ENCODE data around the gene PGA4. TPM values are rescaled to one million over a fixed set of nuclear protein-coding genes. Genes with fewer than 3 reads are reported as not detected.

The PGA4 gene
- total RNA-seq, 1 donor from 2014 or later, result 0.47 TPM

DNA sequence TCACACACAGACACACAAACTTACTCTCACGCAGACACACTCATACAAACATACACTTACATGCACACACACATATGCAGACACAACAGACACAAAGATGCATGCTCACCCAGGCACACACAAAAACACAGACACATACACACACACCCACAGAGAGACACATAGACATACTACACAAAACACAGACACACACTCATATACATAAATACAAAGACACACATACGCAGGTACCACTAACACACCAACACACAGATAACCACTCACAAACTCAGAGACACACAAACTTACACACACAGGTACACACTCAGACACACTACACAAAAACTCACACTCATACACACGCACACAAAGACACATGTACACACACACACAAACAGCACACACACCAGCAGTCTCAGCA lies 50.6 kb downstream of the PGA4 start:
- intact Hi-C loops (cut with micrococcal nuclease), result no loop called here
- DNase-seq (no peak), ATAC-seq (no peak)

DNA sequence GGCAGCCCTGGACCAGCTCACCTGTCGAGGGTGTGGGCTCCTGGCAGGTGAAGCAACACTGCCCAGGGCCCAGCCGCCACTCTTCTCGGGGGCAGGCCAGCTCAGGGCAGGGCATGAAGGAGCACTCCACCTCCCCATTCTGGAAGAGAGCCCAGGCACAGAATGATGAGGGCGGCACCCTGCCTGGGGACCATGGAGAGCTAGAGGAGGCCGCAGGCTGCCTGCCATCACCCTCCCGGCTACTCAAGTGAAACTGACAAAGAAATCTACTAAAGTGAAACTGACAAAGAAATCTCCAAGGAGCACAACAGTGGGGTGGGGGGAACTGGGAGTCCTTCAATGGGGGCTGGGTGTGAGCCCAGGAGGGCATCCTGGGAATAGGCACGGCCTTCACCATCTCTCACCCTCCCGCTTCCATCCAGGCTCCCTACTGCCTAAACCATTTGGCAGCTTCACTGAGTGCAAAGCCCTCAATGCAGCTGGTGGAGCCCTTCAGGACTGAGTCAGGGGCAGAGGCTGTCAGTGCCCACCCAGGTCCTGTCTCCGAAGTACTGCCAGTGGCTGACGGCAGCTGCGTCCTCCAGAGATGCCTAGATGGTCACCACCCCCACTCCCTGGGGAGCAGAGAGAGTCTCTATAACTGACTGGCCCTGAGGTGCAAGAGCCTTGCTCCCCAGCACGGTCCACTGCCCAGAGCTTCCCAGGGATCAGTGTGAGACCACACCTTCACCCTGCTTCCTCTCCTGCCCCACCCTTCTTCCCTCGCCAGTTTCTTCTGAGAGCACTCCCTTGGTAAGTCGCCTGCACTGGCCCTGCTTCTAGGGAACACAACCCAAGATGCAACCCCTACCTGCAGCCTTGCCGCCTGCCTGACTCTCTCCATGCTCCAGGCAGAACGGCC lies 51.3 kb downstream of the PGA4 start:
- ATAC-seq (peak; percentile 20), DNase-seq (no peak)
- intact Hi-C loops (cut with micrococcal nuclease), result no loop called here

DNA sequence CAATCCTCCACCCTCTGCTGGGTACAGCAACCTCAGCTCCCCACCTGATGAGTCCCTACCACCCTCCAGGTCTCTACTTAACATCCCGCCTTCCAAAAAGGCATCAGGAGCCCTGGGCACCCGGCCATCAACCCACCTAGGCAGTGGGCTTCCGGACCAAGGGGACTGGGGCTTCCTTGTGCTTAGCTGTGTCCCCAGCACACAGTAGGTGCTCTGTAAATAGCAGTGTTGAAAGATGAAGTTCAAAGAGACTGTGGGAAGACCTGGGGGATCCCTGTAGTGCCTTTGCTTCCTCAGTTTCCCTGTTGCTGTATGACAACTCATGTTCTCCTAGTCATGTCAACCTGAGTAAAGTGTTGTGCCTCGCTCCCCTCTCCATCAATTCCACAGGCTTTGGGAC lies 51.9 kb downstream of the PGA4 start:
- ATAC-seq (no peak), DNase-seq (no peak)
- intact Hi-C loops (cut with micrococcal nuclease), result no loop called here

DNA sequence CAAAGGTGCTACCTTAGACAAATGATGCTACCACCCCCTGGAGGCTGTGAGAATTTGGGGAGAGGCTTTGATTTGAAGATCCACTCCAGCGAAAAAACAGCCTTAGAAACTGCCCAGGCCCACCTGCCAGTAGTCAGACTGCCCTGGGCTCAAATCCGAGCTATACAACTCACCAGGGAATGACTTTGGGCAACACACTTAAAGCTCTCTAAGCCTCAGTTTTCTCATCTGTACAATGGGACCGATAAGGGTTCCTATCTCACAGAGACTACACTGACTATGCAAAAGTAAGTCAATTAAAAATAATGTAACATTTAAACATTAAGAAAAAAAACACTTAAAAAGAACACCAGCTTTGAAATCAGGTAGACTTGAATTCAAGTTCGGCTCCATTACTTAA lies 53.0 kb downstream of the PGA4 start:
- no peak for ATAC-seq
- DNase-seq, result no peak
- intact Hi-C loops (cut with micrococcal nuclease), result no loop called here

DNA sequence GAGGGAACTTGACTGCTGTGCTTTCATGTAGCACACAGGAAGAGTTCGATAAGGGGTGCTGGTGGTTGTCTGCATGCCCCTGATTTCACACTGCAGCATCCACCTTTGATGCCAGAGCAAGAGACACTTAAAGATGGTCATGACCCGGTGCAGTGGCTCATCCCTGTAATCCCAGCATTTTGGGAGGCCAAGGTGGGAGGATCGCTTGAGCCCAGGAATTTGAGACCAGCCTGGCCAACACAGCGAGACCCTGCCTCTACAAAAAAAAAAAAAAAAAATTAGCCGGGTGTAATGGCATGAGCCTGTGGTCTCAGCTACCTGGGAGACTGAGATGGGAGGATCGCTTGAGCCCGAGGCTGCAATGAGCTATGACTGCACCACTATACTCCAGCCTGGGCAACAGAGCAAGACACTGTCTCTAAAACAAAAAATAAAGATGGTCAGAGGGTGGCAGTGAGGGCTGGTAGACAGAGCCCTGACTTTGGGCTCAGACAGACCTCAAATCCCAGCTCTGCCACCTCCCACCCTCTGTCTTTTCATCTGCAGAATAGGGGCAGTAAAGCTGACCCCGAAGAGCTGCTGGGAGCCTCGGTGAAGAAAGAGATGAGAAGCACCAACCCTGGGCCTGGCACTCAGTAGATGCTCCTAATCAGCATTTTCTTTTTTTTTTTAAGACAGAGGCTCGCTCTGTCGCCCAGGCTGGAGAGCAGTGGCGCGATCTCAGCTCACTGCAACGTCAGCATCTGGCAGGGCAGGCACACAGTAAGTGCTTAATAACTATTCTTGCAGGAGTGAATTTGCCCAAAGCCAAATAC lies 55.2 kb downstream of the PGA4 start:
- no peak for DNase-seq
- no peak for ATAC-seq
- intact Hi-C loops (cut with micrococcal nuclease), result no loop called here

DNA sequence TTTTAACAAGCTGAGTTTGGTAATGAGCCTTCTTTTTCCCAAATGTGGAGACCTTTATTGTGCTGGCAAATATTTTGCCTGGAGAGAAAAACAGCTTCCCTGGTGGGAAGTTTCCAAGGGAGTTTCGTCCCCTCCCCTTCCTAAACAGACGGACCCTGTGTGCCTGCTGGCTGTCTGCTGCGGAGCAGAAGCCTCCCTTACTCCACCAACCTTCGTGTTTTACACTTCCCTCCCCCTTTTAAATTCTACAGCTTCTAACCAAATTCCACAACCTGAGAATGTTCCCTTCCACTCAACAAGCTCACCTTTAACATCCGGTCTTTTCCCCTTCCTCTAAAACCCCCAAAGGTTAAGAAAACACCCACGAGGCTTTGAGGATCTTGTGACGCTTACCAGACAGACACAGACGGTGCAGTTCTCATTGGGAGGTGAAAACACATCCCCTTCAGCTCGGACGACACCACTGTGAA lies 55.9 kb downstream of the PGA4 start:
- ATAC-seq (no peak), DNase-seq (no peak)
- intact Hi-C loops (cut with micrococcal nuclease), result no loop called here

DNA sequence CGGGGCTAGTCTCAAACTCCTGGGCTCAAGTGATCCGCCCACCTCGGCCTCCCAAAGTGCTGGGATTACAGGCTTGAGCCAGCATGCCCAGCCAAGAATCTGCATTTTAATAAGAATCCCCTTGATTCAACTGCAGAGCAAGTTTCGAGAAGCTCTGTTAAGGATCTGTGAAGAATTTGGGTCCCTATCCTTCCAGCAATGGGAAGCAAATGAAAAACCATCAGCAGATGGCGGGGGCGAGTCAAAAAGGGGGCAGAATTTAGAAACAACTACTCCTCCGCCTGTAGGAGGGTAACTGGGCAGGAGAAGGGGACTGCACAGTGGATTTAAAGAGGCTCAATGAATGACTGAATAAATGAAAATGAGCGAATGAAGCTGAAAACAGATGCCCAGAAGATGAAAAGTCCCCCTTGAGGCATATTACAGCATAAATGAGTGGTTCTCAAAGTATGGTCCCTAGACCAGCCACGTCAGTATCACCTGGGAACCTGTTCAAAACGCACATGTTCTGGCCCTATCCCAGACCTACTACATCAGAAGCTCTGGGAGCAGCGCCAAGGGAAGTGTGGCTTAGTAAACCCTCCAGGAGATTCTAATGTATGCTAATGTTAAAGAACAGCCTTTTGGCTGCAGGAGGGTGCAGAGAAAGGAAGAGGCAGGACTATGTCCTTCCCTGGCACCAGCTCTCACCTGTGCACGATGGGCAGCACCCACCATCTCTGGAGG lies 58.0 kb downstream of the PGA4 start:
- intact Hi-C loops (cut with micrococcal nuclease), result no loop called here
- DNase-seq (no peak), ATAC-seq (no peak)

DNA sequence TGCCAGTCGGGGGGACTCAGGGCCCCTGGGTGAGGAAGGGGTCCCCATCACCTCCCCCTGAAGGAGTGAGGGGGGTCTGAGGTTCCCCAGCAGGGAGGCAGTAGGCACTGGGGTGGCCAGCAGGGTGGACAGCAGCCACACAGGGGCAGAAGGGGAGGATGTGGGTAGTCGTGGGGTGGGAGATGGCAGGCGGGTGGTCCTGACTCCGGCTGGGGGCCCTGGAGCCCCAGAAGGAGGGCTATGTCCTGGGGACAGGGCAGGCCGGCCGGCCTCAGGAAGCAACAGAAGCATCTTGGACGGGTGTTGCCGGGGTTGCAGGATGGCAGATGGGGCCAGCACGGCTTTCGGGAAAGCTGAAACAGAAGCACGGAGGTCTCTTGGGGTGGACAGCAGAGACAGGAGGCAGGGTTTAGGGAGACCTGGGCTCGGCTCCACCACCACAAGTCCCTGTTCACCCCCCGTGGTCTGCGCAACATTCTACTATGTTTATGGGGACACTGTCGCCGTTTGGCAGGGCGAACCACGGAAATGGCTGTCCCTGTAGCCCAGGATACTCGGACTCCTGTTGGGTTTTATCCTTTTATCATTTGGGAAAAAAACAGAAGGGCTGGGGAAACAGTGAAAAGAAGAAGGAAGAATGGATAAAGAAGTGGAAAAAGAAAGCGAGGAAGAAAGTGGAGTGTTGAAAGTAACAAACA lies 58.9 kb downstream of the PGA4 start:
- ATAC-seq (no peak), DNase-seq (no peak)
- intact Hi-C loops (cut with micrococcal nuclease), result no loop called here

Other genes with a start within 250 kb of the PGA4 start
- gene CD5, start 119.9 kb upstream of the PGA4 start, total RNA-seq, result 0.07 TPM
- 15.8 TPM for gene VPS37C, start 60.9 kb upstream of the PGA4 start, total RNA-seq
- gene PGA3, start 18.8 kb upstream of the PGA4 start, total RNA-seq, result not detected
- 0.40 TPM for gene PGA5, start 18.8 kb downstream of the PGA4 start, total RNA-seq
- gene VWCE, start 73.0 kb downstream of the PGA4 start, total RNA-seq, result 0.94 TPM
- 126 TPM for gene DDB1, start 110.8 kb downstream of the PGA4 start, total RNA-seq
- gene TKFC, start 110.9 kb downstream of the PGA4 start, total RNA-seq, result 12.8 TPM
- 10.9 TPM for gene CYB561A3, start 139.5 kb downstream of the PGA4 start, total RNA-seq
- 16.1 TPM for gene TMEM138, start 140.0 kb downstream of the PGA4 start, total RNA-seq
- 4.8 TPM for gene TMEM216, start 170.2 kb downstream of the PGA4 start, total RNA-seq
- 41.5 TPM for gene CPSF7, start 207.6 kb downstream of the PGA4 start, total RNA-seq
- gene SDHAF2, start 207.8 kb downstream of the PGA4 start, total RNA-seq, result 32.6 TPM